GM19438 (cell line): ENCODE measurements around the gene STK36.

ENCODE experiments used
- ATAC-seq: cut with Tn5 transposase; IDR thresholded peaks from one replicate; pipeline ENCODE4 v1.9.1; 2021; ENCODE audit warnings: low read depth; ENCODE audit not compliant: unreplicated experiment

Gene STK36

GRCh38 chr2:218713922-218714321, 42.0 kb downstream of the STK36 start:
- no peak for ATAC-seq

- ATAC-seq: no peak
Observed at GRCh38 chr2:218716070-218716469, 44.2 kb downstream of the STK36 start.

DNA sequence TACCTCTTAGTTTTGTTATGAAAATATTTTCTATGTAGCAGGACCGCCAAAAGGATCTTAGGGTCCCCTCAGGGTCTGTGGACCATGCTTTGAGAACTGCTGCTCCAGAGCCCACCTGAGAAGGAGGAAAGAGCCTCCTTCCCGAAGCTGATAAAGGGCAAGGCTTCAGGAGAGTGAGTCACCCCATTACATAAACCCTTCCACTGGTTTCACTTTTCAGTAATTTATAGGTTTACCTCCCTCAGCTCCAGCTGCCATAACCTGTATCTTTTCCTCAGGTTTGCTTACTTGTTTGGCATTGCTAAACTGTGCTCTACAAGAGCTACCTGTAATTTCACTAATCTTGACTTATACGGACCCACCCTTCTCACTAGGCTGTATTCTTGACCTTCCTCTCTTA, 45.4 kb downstream of the STK36 start:
- ATAC-seq: no peak

GRCh38 chr2:218718058-218718457, 46.2 kb downstream of the STK36 start:
- no peak for ATAC-seq

GRCh38 chr2:218719457-218719856, 47.6 kb downstream of the STK36 start:
- no peak for ATAC-seq

- no peak for ATAC-seq
Observed at GRCh38 chr2:218720048-218721041, 48.5 kb downstream of the STK36 start.

GRCh38 chr2:218721488-218721887, 49.6 kb downstream of the STK36 start:
- ATAC-seq: no peak

GRCh38 chr2:218721934-218722333, 50.0 kb downstream of the STK36 start:
- no peak for ATAC-seq

GRCh38 chr2:218722419-218722818, 50.5 kb downstream of the STK36 start:
- no peak for ATAC-seq

DNA sequence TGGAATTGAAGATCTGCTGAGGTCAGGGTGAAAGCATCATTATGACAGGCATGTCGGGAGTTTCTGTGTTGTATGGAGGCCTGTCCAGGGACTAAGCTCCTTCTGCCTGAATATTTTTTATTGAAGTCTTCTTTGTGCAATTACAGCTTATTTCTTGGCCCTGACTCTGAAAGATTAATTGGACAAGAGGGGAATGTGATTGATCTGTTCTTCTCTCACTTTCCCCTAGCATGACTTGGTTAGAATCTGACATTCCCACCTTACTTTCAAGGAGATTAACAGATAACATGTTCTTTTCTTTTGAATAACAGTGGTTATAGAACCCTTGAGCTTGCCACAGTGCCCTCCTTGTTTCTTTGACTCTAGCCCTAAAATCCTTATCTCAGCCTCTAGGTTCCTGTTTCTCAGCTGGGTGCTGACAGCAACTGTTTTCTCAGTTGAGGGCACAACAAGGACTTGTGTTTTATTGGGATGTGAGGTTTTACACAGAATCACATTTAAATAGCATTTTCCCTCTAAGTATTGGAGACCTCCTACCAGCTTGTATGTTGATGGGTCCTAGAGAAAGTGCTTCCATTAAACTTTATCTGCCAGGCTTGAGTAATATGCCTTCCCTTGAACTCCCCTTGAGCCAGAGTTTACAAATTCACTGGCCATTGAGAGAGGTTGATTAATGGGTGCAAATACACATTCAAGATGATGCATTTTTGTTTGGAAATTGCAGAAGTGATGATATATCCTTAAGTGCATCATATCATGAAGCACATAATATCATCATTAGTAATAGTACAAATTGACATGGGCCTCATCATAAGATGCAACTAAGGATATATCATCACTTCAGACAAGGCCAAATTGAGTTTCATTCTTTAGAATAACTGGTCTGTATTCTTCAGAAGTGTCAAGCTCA, 51.2 kb downstream of the STK36 start:
- ATAC-seq: no peak

DNA sequence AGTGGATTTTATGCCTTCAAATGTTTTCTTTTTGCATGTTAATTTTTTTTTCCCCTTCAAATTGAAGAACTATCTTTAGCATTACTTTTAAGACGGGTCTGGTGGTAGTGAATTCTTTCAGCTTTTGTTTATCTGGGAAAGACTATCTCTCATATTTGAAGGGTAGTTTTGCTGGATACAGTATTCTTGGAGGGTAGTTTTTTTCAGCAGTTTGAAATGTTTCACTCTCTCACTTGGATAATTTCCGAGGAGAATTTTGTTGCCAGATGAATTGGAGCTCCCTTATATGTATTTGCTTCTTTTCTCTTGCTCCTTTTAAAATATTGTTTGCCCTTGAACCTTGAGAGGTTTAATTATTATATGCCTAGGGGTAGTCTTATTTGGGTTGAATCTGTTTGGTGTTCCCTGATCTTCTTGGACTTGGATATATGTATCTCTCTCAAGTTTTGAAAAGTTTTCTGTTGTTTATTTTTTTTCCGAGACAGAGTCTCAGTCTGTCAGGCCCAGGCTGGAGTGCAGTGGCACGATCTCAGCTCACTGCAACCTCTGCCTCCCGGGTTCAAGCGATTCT, 54.2 kb downstream of the STK36 start:
- ATAC-seq: no peak

- ATAC-seq: no peak
Observed at GRCh38 chr2:218727502-218728165, 55.7 kb downstream of the STK36 start.

GRCh38 chr2:218729640-218730039, 57.8 kb downstream of the STK36 start:
- ATAC-seq: no peak

- no peak for ATAC-seq
Observed at GRCh38 chr2:218732052-218732760, 60.3 kb downstream of the STK36 start.

- ATAC-seq: no peak
Observed at GRCh38 chr2:218732761-218733158, 60.9 kb downstream of the STK36 start.

GRCh38 chr2:218733171-218734021, 61.5 kb downstream of the STK36 start:
- no peak for ATAC-seq

DNA sequence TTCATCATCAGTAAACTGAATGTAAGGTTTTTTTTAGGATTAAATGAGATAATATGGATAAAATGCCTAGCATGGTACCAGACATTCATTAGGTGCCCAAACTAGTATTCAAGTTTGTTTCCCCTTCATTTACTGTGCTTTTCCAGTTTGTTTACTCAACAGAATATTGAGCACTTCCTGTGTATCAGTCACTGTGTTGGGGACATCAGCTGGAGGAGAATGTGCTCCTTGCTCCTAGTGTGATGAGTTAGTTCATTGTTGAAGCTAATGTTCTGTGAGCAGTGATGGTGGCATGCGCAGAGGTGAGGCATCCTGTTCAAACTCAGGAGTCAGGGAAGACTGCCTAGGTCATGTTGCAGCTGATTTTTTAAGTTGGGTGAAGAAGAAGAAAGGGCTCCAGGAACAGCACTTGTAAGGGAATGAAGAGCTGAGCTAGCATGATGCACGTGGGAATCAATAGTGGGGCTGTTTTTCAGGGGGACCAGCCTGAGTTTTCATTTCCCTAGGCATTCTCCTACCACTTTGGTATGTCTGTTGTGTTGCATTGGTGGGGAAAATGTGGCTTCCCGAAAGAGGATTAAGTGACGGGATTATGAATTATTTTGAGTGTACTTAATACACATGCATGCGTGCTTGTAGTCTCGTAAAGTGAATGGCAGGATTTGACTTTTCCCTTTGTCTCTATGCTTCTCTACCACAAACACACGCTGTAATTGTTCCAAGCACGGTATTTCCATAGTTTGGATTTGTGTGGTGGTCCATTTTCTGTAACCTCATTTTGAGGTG, 62.5 kb downstream of the STK36 start:
- ATAC-seq: no peak

DNA sequence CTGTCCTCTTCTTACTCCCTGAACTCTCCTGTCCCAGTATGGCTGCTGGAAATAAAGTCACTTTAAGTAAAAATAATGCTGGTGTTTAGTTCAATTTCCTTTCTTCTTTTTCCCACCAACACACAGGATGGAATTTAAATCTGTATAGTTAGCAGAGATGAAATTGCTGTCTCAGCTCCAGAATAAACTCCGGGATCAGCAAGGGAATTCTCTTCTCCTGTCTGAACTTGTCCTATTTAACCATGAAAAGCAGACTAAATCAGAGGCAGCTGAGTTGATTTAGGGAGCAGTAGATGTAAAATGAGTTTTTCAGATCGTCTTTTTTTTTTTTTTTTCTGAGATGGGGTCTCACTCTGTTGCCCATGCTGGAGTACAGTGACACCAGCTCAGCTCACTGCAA, 64.6 kb downstream of the STK36 start:
- no peak for ATAC-seq
